HG03571 (cell line): ENCODE results near the gene FAM161A.
"Not testable (repeated sequence)": the region's sequence is repeated elsewhere in the genome, so short reads cannot be mapped to it uniquely, and the experiment has no call there.

Experiments used
- ATAC-seq: cut with Tn5 transposase; IDR thresholded peaks from one replicate; pipeline ENCODE4 v1.9.1; 2021; ENCODE audit not compliant: unreplicated experiment

The FAM161A gene

GRCh38 chr2:61841286-61841685 is 12.6 kb downstream of the FAM161A start:
- ATAC-seq, result no peak

- ATAC-seq, result no peak
Observed at GRCh38 chr2:61834893-61835292, 19.0 kb downstream of the FAM161A start.

- no peak for ATAC-seq
Observed at GRCh38 chr2:61833971-61834370, 19.9 kb downstream of the FAM161A start.

GRCh38 chr2:61832183-61832841 is 21.5 kb downstream of the FAM161A start:
- no peak for ATAC-seq

GRCh38 chr2:61822255-61822654 is 31.6 kb downstream of the FAM161A start:
- ATAC-seq, result no peak

GRCh38 chr2:61816480-61817355 is 37.1 kb downstream of the FAM161A start:
- no peak for ATAC-seq

- no peak for ATAC-seq
Observed at GRCh38 chr2:61814539-61815160, 39.2 kb downstream of the FAM161A start.

GRCh38 chr2:61813314-61813713 is 40.5 kb downstream of the FAM161A start:
- ATAC-seq, result not testable (repeated sequence)

- ATAC-seq, result no peak
Observed at GRCh38 chr2:61811821-61812220, 42.0 kb downstream of the FAM161A start.

GRCh38 chr2:61810203-61810602 is 43.7 kb downstream of the FAM161A start:
- ATAC-seq, result not testable (repeated sequence)

GRCh38 chr2:61808693-61809092 is 45.2 kb downstream of the FAM161A start:
- not testable (repeated sequence) for ATAC-seq

GRCh38 chr2:61807036-61807757 is 46.7 kb downstream of the FAM161A start:
- no peak for ATAC-seq

GRCh38 chr2:61802548-61802947 is 51.3 kb downstream of the FAM161A start:
- ATAC-seq, result no peak

GRCh38 chr2:61799099-61799498 is 54.8 kb downstream of the FAM161A start:
- ATAC-seq, result no peak

- ATAC-seq, result not testable (repeated sequence)
Observed at GRCh38 chr2:61797446-61797845, 56.4 kb downstream of the FAM161A start.

GRCh38 chr2:61795408-61795807 is 58.5 kb downstream of the FAM161A start:
- no peak for ATAC-seq

GRCh38 chr2:61793389-61793836 is 60.4 kb downstream of the FAM161A start:
- no peak for ATAC-seq

- ATAC-seq, result no peak
Observed at GRCh38 chr2:61792355-61792890, 61.4 kb downstream of the FAM161A start.

GRCh38 chr2:61789807-61790602 is 63.9 kb downstream of the FAM161A start:
- ATAC-seq, result no peak
